ENCODE measurements around the gene MAOB.

DNA sequence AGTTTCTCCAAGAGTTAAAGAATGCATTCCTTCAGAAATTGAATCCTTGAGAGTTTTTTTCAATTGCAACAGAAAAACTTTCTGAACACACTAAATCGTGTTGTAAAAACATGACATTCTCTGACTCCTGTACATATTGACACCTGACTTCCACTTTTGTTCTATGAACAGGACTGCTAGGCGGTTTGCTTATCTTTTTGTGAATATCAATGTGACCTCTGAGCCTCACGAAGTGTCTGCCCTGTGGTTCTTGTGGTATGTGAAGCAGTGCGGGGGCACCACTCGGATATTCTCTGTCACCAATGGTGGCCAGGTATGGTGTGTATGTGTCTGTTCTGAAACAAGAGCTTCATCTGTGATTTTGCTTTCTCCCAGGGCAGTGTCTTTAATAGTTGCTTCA, 154.2 kb downstream of the MAOB start:
- no peak for TF ChIP-seq POLR2A (IDR thresholded peaks at IDR 0.05)
- TF ChIP-seq, protein P1, sequence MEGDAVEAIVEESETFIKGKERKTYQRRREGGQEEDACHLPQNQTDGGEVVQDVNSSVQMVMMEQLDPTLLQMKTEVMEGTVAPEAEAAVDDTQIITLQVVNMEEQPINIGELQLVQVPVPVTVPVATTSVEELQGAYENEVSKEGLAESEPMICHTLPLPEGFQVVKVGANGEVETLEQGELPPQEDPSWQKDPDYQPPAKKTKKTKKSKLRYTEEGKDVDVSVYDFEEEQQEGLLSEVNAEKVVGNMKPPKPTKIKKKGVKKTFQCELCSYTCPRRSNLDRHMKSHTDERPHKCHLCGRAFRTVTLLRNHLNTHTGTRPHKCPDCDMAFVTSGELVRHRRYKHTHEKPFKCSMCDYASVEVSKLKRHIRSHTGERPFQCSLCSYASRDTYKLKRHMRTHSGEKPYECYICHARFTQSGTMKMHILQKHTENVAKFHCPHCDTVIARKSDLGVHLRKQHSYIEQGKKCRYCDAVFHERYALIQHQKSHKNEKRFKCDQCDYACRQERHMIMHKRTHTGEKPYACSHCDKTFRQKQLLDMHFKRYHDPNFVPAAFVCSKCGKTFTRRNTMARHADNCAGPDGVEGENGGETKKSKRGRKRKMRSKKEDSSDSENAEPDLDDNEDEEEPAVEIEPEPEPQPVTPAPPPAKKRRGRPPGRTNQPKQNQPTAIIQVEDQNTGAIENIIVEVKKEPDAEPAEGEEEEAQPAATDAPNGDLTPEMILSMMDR (IDR thresholded peaks at IDR 0.05), result no peak
